Stomach (tissue), 9 donors: ENCODE data around the gene DEFB113. TPM values are rescaled to one million over a fixed set of nuclear protein-coding genes. Genes with fewer than 3 reads are reported as not detected.

Experiments
- DNase-seq, 2 donors: peaks; one replicate each; pipeline versions ENCODE4 v3.0.0 to v3.0.0-alpha.2; 2013 to 2019
- H3K27ac ChIP-seq, 5 donors: fragments of 200-600 bp in 4 of 5; sonication (generic) in 4 of 5; one replicate each; pipeline ENCODE4 v1.5.1; 2013 to 2019; ENCODE audit warnings: mild to moderate bottlenecking in 1 of 5, moderate library complexity in 1 of 5
- H3K27me3 ChIP-seq, 3 donors: fragments of 200-600 bp; sonication (generic); one replicate each; pipeline ENCODE4 v1.5.1; 2017 to 2019; ENCODE audit warnings: mixed run types in 1 of 3
- H3K36me3 ChIP-seq, 4 donors: fragments of 200-600 bp; sonication (generic); 1 replicate in 3 of 4; 2 replicates in 1 of 4; pipeline ENCODE4 v1.5.1; 2016 to 2019
- H3K4me1 ChIP-seq, 4 donors: fragments of 200-600 bp; sonication (generic); one replicate each; pipeline ENCODE4 v1.5.1; 2016 to 2019
- H3K4me3 ChIP-seq, 4 donors: fragments of 200-600 bp; sonication (generic) in 3 of 4; one replicate each; pipeline ENCODE4 v1.5.1; 2016 to 2019; ENCODE audit warnings: mild to moderate bottlenecking in 1 of 4
- H3K9me3 ChIP-seq, 4 donors: fragments of 200-600 bp; sonication (generic); one replicate each; pipeline ENCODE4 v1.5.1; 2016 to 2019
- EP300 ChIP-seq: sonication (generic); formaldehyde crosslinking; IDR thresholded peaks from one replicate; pipeline ENCODE4 v1.6.1; 2017; ENCODE audit warnings: antibody characterized with exemption
- POLR2A ChIP-seq, 4 donors: fragments of 450-650 bp; IDR thresholded peaks; one replicate each; pipeline ENCODE4 v1.6.1; 2016; ENCODE audit warnings: antibody characterized with exemption in 4 of 4, control low read depth in 2 of 4, mild to moderate bottlenecking in 1 of 4, moderate library complexity in 1 of 4
- POLR2AphosphoS5 ChIP-seq, 3 donors: sonication (generic); formaldehyde crosslinking; IDR thresholded peaks; one replicate each; pipeline ENCODE4 v1.6.1; 2016; ENCODE audit warnings: antibody characterized with exemption in 3 of 3
- WGBS, 5 donors: extraction: QIAGEN DNeasy Blood & Tissue Kit in 3 of 5; methylation state at CpG; one replicate each; pipeline versions ENCODE4 v1.1.5 to v1.1.7; 2013 to 2018; 5-methylcytosine and 5-hydroxymethylcytosine counted together
- intact Hi-C: fragments of 100-400 bp; cut with DNase I; formaldehyde crosslinking; loops from one replicate; pipeline ENCODE4 v1.15.1; 2023; ENCODE audit warnings: low total_unique reads
- polyA plus RNA-seq, 3 donors: library from polyadenylated mRNA; stranded (reverse); fragments of 200-250 nt; gene quantifications; one replicate each; pipeline ENCODE4 v1.2.3, GENCODE V29; 2013
- total RNA-seq, 5 donors: library from RNA; depleted of rRNA; stranded (reverse); fragments of >200 nt; gene quantifications; one replicate each; pipeline versions ENCODE4 v1.1.0 to v1.2.3, GENCODE V29; 2014 to 2016
- TF ChIP-seq, protein P1 (sequence below), 7 experiments: fragments of 450-650 bp in 4 of 7; fragments of 200-600 bp in 3 of 7; sonication (generic) in 3 of 7; IDR thresholded peaks; one replicate each; pipeline ENCODE4 v1.5.1; 2016 to 2019; ENCODE audit warnings: antibody characterized with exemption in 7 of 7, control low read depth in 2 of 7, mild to moderate bottlenecking in 1 of 7
- donor health status: healthy with polysubstance abuse.
- donor health status: Bipolar disorder and iron deficiency.
- donor health status: healthy.

Gene DEFB113
- total and polyA plus RNA-seq, 8 donors = not detected

DNA sequence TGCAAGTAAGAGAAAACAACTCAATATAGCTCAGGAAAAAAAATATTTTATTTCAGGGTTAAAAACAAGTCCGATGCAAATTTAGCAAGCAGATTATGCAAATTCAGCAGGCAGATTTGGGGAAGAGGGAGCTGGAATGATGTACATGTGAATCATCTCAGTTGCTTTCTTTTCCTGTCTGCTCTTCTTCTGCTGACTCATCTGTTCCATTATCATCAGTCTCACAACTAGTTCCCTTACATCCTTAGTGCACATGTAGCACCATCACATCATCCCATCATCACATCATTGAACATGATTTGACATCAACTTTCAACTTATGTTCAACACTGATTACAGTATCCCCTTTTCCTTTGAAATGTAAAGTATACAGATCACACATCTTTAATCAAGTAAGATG, 11.5 kb upstream of the DEFB113 start:
- intact Hi-C loops = no loop called here
- H3K27ac ChIP-seq = no peak overlapping the region
- no peak for TF ChIP-seq POLR2A (IDR thresholded peaks at IDR 0.05)
- TF ChIP-seq EP300 = no peak
- no peak overlapping the region for H3K4me3 ChIP-seq
- H3K4me1 ChIP-seq = no peaks in the 10 kb centered on the region
- H3K9me3 ChIP-seq = peaks cover 0 to 7% (median 3%) of the 10 kb centered on the region in 4 donors
- H3K27me3 ChIP-seq = no peaks in the 10 kb centered on the region
- no peaks in the 10 kb centered on the region for H3K36me3 ChIP-seq
- DNase-seq = no peak
- WGBS, 5 donors = 76 to 95% (median 81%) methylated on average over 1 of the region's 1 CpG

DNA sequence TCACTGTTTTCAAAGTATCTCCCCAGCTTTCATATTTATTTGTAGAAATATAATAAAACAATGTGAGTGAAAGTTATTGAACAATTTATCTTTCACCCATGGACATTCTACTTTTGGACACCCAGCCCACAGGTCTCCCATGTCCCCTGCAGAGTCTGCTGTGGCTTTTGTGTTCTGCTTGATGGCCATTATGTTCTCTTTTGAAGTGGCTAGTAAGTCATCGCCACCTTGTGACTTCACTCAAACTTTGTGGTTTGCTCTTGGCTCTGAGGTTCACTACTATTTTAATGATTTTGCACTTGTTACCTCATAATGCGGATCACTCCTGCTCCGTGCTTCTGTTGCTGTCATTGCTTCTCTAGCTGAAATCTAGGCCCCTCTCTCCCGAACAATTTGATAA, 10.2 kb upstream of the DEFB113 start:
- WGBS, 5 donors = 64 to 81% (median 77%) methylated on average over 4 of the region's 4 CpGs
- Histone ChIP-seq H3K9me3 (peaks cover 0 to 7% (median 3%) of the 10 kb centered on the region in 4 donors), H3K4me3 (no peak overlapping the region), H3K4me1 (no peaks in the 10 kb centered on the region), H3K27ac (no peak overlapping the region), H3K36me3 (no peaks in the 10 kb centered on the region), H3K27me3 (no peaks in the 10 kb centered on the region)
- TF ChIP-seq, protein P1, sequence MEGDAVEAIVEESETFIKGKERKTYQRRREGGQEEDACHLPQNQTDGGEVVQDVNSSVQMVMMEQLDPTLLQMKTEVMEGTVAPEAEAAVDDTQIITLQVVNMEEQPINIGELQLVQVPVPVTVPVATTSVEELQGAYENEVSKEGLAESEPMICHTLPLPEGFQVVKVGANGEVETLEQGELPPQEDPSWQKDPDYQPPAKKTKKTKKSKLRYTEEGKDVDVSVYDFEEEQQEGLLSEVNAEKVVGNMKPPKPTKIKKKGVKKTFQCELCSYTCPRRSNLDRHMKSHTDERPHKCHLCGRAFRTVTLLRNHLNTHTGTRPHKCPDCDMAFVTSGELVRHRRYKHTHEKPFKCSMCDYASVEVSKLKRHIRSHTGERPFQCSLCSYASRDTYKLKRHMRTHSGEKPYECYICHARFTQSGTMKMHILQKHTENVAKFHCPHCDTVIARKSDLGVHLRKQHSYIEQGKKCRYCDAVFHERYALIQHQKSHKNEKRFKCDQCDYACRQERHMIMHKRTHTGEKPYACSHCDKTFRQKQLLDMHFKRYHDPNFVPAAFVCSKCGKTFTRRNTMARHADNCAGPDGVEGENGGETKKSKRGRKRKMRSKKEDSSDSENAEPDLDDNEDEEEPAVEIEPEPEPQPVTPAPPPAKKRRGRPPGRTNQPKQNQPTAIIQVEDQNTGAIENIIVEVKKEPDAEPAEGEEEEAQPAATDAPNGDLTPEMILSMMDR (IDR thresholded peaks at IDR 0.05) = no peak
- intact Hi-C loops = no loop called here
- DNase-seq = no peak

DNA sequence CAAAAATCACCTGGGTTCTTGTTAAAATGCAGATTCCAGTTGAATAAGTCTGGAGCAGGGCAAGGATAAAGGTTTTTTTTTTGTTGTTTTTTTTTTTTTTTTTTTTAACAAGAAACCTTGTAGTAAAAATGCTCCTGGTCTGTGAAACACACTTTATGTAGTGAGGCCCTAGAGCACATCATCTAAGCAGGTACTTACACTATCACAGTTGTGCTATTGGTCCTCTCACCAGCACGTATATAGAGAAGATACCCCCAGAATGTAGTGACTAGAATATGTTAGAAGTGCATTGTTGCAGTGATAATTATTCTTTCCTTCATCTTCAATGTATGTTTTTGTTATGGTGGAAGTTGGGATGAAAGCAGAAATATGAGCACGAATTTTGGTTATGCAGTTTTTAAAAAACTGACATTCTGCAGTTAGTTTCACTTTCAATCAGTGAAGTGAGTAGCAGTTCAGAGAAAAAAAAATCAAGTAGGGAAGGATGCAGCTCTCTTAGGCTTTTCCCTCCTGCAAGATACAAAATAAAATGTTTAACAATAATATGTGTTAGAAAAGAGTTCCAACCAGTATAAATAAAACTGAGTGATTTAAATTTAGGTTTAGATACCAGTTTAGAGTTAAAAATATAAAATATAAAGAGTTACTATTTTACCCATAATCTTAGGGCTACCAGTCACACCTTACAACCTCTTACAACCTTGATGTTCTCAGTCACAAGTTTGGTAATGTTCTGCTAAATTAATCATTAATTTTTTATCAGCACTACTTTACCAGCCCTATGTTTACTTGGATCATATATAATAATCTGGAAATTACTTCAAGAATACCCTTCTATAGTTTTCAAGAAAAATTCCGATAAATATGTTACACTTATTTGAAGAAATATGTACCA, 9.2 kb upstream of the DEFB113 start:
- Histone ChIP-seq H3K36me3 (no peaks in the 10 kb centered on the region), H3K4me1 (no peaks in the 10 kb centered on the region), H3K27me3 (no peaks in the 10 kb centered on the region), H3K4me3 (peak overlapping the region in 1 of 4 donors; percentile 13), H3K9me3 (peaks cover 0 to 7% (median 3%) of the 10 kb centered on the region in 4 donors), H3K27ac (no peak overlapping the region)
- intact Hi-C loops = no loop called here
- DNase-seq = no peak
- TF ChIP-seq EP300 (no peak), POLR2AphosphoS5 (IDR thresholded peaks at IDR 0.05) (no peak), POLR2A (IDR thresholded peaks at IDR 0.05) (no peak)
- TF ChIP-seq, protein P1 (IDR thresholded peaks at IDR 0.05) = no peak
- 39 to 55% (median 51%) methylated on average over 3 of the region's 3 CpGs for WGBS, 5 donors

DNA sequence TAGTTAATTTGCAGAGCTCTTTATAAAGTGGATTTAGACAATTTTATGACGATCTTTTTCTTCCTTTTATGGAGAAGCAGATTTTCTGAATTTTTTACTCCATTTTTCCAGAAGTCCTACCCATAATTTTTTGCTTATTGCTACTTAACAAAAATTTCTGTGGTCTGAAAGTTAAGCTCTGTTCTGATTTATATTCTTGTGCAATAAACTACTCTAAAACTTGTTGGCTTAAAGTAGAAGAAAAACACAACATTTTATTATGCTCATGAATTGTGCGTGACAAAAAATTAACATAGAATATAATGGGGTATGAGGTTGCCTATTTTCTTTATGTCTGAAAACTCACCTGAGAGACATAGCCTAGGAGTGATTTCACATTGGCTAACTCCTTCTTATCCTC, 2.6 kb downstream of the DEFB113 start:
- 55 to 73% (median 61%) methylated on average over 2 of the region's 2 CpGs for WGBS, 5 donors
- Histone ChIP-seq H3K9me3 (no peaks in the 10 kb centered on the region), H3K27me3 (no peaks in the 10 kb centered on the region), H3K4me1 (no peaks in the 10 kb centered on the region), H3K36me3 (no peaks in the 10 kb centered on the region), H3K27ac (no peak overlapping the region), H3K4me3 (no peak overlapping the region)
- no peak for DNase-seq
- no peak for TF ChIP-seq EP300
- TF ChIP-seq POLR2AphosphoS5 (IDR thresholded peaks at IDR 0.05) = no peak
- TF ChIP-seq POLR2A (IDR thresholded peaks at IDR 0.05) = no peak
- TF ChIP-seq, protein P1 (IDR thresholded peaks at IDR 0.05) = no peak
- intact Hi-C loops = no loop called here

DNA sequence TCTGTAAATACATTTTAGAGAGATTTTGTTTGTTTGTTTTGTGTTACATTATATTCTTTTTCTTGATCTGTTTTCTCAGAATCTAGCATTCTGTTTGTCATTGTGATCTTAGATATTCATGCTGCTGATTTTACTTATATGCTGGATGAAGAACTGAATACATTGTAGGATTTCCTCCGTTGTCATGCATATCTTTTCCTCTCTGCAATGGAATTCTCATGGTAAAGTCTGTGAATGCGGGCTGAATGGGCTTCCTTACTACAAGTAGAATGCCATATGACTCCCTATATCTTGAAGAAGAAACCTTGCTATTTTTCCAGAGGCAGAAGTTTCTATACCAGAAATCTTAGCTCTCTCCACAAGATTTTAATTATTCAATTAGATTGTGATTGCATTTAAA, 3.1 kb downstream of the DEFB113 start:
- Histone ChIP-seq H3K4me3 (no peak overlapping the region), H3K9me3 (no peaks in the 10 kb centered on the region), H3K27ac (no peak overlapping the region), H3K4me1 (no peaks in the 10 kb centered on the region), H3K27me3 (no peaks in the 10 kb centered on the region), H3K36me3 (no peaks in the 10 kb centered on the region)
- 27 to 33% (median 29%) methylated on average over 2 of the region's 2 CpGs for WGBS, 5 donors
- DNase-seq = no peak
- TF ChIP-seq POLR2AphosphoS5 (IDR thresholded peaks at IDR 0.05) = no peak
- TF ChIP-seq EP300 = no peak
- TF ChIP-seq, protein P1 (IDR thresholded peaks at IDR 0.05) = no peak
- no peak for TF ChIP-seq POLR2A (IDR thresholded peaks at IDR 0.05)
- intact Hi-C loops = no loop called here
